GM21390 (cell line): ENCODE data around the gene FGD4.
A peak's percentile ranks its signal among the peaks of the same experiment; 100 is the strongest.

Source experiments
- ATAC-seq: cut with Tn5 transposase; IDR thresholded peaks from one replicate; pipeline ENCODE4 v1.9.1; 2021; ENCODE audit not compliant: unreplicated experiment

Gene FGD4

DNA sequence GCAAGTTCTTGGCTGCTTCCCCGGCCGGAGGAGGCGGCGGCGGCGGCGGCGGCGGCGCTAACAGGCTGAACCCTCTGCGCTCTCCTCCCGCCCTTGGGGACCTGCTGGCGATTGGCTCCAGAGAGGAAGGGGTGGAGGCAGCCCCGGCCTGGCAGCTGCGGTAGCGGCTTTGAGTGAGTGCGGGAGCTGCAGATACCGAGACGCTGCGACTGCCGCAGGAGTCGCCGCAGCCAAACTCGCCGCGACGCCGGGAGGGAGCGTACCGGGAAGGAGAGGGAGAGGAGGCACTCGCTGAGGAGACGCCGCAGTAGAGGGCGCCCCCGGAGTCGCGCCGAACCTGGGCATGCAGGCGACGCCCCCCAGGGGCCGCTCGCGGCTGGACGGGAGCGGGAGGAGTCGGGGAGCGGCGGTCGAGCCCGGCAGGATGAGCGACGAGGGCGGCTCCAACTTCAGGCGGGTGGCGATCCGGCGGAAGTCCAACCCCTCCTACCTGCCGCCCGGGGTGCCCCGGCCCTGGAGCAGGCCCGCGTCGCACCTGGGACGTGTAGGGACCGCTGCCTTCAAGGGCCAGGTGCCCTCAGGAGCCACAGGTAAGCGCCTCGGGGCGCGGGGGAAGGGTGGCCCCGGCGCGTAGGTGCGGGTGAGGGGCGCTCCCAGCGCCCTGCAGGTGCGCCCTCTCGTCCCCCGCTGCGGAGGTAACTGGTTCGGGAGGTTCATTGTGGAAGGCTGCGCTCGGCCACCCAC, at the start of gene FGD4:
Gene FGD4 (plus strand): TSS at position 189 of the 744 bp plus-strand sequence.
- peak; percentile 84 for ATAC-seq

DNA sequence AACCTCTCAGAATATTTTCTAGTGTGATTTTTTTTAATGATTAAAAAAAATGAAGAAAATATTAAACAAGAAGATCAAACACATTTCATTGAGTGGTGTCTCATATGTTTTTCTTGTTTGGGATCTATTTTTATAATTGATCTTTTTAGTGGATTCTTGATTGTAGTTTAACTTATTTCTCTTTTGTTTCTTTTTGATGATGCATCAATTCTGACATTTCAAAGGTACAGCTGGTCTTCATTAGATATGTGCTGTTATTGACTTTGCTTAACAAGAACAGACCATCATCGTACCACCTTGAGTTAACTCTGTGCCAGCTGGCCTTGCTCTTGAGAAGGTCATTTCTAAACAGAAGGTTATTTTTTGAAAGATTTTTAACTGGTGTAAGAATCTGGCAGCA, 45.8 kb upstream of the FGD4 start:
- no peak for ATAC-seq

DNA sequence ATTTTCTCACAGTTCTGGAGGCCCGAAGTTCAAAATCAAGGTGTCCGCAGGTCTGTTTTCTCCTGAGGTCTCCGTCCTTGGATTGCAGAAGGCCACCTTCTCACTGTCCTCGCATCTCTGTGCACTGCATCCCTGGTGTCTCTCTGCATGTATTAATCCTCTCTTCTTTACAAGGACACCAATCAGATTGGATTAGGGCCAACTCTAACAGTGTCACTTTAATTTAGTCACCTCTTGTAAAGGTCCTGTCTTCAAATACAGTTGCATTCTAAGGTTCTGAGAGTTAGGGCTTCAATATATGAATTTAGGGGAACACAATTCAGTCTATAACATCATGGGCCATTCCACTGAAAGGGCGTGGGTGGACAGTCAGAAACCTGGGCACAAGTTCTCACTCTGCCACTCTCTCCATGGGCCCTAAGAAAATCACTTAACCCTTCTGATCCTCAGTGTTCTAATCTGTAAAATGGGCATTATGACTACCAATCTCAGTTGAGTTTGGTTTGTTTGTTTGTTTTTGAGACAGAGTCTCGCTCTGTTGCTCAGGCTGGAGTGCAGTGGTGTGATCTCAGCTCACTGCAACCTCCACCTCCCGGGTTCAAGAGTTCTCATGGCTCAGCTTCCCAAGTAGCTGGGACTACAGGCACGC, 41.6 kb upstream of the FGD4 start:
- no peak for ATAC-seq

DNA sequence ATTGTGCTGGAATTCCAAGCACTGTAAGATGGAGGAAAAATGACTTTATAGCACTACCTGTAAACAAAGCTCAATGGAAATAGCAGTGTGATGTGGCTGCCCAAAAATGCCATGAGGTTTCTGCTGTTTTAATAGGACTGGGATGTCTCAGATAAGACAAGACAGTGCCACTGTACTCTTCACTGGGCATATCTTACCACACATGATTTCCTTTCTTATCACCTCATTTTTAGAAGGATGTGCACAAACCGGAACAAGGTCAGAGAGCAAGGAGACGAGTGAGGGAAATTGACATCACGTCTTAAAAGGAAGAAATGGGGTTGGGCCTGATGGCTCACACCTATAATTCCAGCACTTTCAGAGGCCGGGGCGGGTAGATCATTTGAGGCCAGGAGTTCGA, 38.4 kb upstream of the FGD4 start:
- no peak for ATAC-seq

DNA sequence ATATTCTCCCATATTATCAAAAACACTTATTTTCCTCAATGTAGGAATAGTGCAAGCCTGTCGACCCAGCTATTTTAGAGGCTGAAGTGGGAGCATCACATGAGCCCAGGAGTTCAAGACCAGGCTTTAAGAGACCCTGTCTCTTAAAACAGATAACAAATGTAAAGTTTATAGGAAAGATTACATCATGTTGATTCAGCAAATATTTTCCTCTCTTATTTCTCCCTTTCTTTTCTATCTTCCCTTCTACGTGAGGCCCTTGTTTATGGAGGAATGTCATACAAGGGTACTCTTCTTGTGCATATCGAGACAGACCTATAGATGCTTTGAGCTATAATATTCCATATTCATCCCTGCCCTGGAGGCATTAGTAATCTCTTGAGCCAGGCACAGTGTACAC, 36.5 kb upstream of the FGD4 start:
- no peak for ATAC-seq

DNA sequence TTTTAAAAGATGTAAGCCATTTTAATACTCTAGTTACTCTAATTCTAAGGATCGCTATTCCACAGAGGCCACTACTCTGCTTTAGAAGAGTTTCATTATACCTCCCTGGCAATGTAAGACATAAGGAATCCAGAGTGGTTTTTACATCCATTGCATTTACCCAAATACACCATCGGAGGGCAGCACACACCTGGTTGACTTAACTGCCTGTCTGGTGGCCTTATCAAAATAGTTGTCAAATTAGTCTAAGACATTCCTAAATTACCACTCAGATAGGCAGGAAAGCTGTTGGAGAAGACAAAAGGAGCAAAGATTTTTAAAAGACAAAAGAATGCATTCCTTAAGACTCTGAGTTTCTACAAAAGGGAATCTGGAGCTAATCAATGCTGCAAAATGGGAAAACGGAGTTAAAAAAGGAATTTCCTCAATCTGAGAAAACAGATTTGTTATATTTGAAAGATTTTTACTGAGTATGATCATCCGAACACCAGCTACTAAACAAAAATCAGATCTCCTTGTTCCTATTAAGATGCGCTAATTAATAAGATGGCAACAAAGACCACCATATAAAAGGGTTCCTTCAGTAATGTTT, 33.8 kb upstream of the FGD4 start:
- peak; percentile 67 for ATAC-seq

DNA sequence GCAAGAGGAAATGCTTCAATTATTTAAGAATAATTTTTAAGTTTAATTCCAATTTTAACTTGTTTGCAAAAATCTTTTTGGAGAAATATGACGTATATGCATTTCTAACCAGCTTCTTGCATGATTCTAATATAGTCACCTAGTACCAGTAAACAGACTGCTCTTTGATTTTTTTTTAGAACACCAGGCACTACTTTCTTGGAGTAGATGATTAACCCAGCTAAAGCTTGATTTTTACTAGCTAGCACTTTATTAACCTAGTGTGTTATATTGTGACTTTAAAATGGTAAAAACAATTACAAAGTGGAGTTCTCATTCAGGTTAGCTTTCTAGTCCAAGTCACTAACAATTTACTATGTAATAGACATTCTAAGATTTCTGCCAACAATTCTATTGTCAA, 32.6 kb upstream of the FGD4 start:
- no peak for ATAC-seq

DNA sequence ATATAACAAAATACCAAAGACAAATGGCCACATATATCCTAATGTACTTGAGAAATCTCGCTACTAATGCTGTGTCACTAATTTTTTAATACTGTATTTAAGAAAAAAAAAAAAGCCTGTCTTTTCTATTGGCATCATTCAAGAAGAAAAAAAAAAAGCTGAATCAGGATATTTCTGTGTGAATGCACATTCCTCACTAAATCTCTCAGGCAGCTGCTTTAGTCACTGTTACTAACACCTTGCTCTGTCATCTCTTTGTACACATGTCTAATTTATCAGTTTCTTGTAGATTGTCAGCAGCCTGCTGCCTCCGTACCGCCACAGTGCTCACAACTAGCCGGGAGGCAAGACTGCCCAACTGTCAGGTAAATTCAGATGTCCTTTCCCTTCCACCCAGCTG, 32.0 kb upstream of the FGD4 start:
- ATAC-seq: no peak

DNA sequence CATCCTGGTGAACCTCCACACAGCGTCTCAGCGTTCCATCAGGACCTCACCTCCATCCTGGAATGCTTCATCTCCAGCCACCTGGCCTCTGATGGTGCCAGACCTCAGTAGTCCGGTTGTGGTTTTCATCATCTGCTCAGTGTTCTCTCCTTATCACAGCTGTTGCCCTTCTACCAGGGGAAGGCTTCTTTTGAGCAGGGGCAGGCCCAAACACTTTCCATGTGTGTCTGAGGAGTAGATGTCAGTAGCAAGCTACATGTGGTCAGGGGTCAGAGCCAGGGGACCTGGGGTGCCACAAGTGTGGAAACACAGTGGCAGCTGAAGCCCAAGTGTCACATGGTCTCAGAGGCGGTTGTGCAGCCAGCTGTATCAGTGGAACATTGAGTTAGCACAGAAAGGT, 30.2 kb upstream of the FGD4 start:
- ATAC-seq: no peak

DNA sequence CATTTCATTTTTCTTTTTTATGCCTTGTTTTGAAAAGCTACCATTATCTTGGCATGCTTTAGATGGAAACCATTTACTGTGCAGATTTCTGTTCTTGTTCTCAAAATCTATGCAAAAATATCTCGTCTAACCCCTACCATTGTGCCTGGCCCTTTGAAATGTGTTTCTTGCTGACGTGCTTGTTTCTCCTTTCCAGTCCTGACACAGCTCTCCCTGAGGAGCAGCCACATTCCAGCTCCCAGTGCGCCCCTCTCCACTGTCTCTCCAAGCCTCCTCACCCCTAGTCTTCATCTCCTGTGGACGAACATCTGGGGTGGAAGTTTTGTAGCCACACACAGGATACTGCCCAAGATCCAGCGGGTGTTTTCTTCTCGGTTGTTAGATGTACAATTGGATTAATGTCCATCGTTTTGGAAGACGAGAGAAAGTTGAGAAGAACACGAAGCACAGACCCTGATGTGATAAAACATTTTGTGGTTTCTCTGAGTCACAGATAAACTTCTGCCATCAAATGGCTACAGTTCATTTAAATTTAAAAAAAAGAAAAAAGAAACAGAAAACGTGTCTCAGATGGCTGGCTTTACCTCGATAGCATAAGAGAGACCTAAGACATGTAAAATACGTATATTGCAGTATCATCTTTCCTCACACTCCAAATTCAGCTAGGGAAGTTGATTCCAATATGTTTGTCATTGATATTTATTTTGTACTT, 21.9 kb upstream of the FGD4 start:
- no peak for ATAC-seq

DNA sequence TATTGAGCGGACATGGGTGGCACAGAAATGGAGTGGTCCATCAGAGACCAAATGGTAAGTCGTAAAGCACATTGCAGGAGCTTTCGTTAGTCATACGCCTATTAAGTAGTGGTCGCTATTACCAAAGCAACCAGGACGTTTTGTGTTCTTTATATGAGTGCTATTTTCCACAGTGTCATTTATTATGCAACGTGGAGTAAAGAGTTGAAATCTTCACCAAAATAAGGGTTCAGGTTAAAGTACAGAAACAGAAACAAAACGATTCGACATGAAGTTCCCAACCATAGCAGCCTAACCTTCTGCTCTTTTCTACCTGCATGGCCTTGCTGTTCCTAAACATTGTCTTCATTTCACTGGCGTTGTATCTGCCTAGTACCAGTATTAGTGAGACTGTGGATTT, 20.1 kb upstream of the FGD4 start:
- ATAC-seq: no peak

DNA sequence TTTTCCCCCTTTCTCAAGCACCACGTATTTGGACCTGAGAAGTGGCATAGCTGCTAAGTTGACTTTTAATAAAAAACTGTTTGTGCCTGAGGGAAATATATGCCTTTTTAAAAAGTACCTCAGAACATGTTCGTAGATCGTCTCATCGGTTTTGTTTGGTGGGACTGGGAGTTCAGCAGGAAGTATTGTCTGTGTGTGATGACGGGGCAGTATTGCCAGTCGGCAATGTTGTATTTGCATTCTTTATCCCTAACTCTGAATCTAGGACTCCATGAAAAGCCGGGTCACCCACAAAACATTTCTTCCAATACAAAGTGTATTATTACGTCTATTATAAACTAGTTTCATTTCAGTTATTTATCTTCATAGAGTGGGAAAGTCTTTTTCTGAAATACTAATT, 19.7 kb upstream of the FGD4 start:
- no peak for ATAC-seq

DNA sequence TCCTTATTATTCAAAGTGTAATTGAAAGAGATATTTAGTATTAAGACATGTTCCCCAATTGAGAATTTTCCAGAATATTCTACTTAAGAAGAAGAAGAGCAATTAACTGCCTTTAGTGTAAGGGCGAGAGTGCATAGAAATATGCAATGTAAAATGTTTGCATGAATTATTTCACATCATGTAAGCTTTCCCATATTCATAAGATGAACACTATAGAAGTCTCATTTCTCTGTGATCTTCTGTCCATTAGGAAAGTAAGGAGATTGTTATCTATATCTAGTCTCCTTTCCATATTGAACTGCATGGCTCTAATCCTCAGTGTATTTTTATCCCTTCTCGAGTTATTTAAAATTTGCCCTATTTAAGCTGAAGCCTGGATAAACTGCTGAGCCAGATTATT, 17.1 kb upstream of the FGD4 start:
- no peak for ATAC-seq

DNA sequence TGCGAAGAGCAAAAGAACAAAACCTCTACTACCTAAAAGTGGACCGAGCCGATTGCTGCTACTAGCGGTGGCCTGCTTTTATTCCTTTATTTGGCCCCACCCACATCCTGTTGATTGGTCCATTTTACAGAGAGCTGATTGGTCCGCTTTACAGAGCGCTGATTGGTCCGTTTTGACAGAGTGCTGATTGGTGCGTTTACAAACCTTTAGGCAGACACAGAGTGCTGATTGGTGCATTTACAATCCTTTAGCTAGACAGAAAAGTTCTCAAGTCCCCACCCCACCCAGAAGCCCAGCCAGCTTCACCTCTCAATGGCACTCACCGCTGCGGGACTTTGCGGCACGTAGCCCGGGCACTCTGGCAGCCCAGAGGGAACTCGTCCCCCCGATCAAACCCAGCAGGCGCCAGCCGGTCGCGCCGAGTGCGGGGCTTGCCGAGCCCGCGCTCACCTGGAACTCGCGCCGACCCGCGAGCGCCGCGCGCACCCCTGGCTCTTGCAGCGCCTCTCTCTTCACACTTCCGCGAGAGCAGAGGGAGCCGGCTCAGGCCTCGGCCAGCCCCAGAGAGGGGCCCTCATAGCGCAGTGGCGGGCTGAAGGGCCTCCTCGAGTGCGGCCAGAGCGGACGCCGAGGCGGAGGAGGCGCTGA, 8.7 kb upstream of the FGD4 start:
- ATAC-seq: no peak

DNA sequence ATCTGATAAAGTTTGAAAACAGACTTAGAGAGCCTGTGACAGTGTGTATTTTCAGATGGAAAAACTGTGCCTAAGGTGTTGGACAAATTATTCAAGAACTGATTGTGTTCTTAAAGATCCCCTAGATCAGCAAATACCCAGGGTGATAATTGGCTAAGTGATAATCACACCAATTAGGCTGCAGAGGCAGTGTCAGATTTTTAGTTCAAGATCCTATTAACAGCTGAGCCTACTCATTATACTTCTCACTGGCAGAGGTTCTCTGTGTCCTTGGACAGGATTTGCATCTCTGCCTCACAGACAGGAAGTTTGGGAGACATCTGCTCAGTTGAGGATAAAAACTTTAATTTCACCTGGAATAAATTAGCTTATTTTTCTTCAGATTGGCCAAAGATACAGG, 4.3 kb upstream of the FGD4 start:
- ATAC-seq: no peak

DNA sequence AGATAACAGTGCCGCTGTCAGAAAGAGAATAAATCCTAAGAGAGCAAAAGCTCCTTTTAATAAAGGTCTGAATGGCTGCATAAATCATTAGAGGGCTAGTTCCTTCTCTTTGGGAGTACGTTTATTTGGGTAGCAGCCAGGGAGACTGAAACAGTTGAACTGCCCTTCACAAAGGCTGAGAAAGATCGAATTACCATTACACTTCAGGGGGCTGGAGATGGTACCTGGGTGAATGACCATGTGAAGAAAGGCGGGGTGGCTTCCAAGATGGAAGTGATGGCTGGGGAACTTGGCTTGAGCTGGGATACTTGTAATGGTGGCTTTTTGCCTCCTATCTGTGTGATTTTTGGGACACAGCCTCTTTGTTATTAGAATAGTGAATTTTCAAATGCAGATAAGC, 1.7 kb upstream of the FGD4 start:
- ATAC-seq: no peak

DNA sequence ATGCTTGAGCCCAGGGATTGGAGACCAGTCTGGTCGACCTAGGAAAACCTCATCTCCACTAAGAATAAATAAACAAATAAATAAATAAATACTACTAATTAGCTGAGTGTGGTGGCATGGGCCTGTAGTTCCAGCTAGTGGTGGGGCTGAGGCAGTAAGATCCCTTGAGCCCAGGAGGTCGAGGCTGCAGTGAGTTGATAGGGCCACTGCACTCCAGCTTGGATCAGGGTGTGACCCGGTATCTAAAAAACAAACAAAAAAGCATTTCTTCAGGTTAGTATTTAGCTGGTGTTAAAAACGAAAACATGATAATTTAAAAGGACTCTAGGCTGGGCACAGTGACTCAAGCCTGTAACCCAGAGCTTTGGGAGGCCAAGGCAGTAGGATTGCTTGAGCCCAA, 1.2 kb upstream of the FGD4 start:
- no peak for ATAC-seq

DNA sequence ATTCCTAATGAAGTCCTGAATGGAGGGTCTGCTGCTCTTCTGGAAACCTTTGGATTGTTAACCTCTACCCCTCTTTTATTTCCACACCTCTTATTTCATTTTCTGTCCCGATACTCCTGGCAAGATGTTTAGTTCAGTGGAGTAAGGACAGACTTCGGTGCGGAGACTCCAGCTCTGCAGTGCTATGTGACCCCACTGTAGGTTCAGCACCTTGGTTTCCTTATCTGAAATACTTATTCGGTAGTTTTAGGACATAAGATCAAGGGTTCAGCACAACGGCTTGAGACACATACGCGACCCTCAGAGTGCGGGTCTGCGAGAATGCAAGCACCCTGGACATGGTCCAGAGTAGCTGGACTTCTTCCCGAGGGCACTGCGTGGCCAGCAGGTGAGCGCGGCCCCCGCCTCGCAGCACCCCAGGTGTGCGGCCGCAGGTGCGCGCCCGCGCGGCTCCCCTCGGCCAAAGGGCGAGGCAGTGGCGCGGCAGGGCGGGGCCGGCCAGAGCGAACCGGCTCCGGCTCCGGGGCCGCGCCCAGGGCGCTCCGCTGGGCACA, 465 bp upstream of the FGD4 start:
- no peak for ATAC-seq

DNA sequence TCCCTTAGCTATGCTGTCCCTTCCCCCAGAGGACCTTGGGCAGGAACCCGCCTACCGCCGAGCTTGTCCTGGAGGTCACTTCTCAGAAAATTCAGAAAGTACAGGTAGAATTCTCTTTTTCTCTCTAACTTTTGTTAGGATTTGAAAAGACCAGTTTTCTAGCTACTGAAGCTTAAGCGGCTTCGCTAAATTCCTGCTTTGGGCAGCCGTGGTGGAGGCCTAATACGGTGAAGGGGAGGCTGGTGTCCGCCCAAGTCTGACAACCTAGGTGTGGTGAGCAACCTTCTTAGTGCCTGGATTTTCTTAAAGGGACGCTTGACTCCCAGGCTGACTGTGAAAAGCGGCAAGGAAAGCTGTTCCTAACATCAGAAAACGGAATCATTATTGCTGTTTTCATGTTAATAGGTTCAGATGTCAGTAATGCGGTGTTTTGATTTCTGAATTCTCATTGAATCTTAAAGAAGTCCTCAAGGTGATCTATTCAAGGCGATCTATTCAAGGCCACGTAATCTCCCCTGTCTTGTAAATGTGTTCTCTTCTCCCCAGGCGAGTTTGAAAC, 835 bp downstream of the FGD4 start:
- no peak for ATAC-seq

DNA sequence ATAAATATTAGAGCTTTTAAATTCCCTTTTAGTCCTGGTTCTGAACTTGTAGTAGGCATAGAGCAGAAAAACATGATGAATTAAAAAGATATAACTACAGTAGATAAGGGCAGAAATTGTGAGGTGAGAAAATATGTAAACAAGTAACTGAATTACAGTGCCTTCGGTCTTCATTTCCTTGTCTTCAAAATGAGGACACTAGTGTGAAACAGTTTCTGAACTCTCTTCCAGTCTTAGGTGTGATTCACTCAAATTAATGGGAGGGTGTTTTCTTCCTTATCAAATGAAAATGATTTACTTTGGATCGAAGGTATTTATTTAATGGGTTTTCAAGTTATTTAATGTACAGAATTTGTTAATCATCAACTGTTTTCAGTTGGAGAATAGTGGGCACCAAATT, 1.5 kb downstream of the FGD4 start:
- ATAC-seq: no peak

DNA sequence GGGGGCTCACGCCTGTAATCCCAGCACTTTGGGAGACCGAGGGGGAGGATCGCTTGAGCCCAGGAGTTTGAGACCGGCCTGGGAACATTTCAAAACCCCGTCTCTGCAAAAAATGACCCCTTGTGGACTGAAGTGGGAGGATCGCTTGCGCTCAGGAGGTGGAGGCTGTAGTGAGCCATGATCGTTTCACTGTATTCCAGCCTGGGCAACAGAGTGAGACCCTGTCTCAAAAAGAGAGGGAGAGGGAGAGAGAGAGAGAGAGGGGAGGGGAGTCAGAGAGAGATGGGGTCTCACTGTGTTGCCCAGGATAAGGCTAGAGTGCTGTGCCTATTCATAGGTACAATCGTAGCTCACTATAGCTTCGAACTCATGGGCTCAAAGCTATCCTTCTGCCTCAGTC, 2.8 kb downstream of the FGD4 start:
- no peak for ATAC-seq
